Measurements from ENCODE around the gene KRTAP4-11.
"Not testable (repeated sequence)": the region's sequence is repeated elsewhere in the genome, so short reads cannot be mapped to it uniquely, and the experiment has no call there.

The KRTAP4-11 gene

DNA sequence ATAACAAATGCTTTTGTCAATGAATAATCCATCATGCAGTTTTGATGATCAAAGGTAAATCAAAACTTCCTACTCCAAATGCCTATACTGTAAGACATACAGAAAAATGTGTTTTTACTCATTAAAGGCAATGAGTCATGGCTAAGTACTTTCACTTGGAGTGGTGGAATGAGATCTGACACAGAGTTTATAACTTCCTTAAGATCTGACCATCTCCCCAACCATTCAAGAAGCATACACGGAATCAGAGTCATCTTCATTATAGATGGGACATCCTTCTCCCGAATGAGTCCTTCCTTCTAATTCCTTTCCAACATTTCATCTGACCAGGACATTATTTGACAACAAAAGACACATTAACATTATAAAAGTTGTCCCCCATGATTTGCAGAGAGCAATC, 34.7 kb downstream of the KRTAP4-11 start:
- not testable (repeated sequence) for H3K27me3 ChIP-seq (ENCODE audit: control insufficient read depth, insufficient read depth, low read length); H3K27ac ChIP-seq; H3K9ac ChIP-seq; H3K4me2 ChIP-seq (ENCODE audit: low read length); H3K36me3 ChIP-seq (ENCODE audit: control insufficient read depth, insufficient read depth, low read length); H3K4me1 ChIP-seq; H3K79me2 ChIP-seq; H2AFZ ChIP-seq; H3K4me3 ChIP-seq (ENCODE audit: low read depth, low read length); H3K9me3 ChIP-seq (ENCODE audit: control insufficient read depth, low read length)

DNA sequence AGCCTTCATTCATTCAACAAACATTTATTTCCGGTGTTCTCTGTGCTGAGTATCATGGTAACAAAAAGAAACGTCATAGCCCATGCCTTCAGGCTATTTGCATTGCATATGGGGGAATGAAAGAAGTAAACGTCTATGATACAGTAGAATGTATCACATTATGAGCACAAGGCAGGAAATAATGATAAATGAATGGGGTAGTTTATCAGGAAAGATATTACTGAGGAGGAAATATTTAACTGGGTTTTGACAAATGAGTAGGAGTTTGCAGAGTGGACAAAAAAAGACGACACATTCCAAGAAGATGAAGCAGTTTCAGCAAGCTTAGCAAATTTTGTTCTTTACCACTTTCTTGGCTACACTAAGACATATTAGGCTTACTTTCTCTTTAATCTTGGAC, 35.5 kb downstream of the KRTAP4-11 start:
- Histone ChIP-seq H3K9ac (no peak overlapping the region), H3K27ac (no peak overlapping the region), H3K27me3 (ENCODE audit: control insufficient read depth, insufficient read depth, low read length) (no peaks in the 10 kb centered on the region), H3K79me2 (no peaks in the 10 kb centered on the region), H2AFZ (no peak overlapping the region), H3K4me2 (ENCODE audit: low read length) (no peak overlapping the region), H3K9me3 (ENCODE audit: control insufficient read depth, low read length) (no peaks in the 10 kb centered on the region), H3K36me3 (ENCODE audit: control insufficient read depth, insufficient read depth, low read length) (no peaks in the 10 kb centered on the region), H3K4me3 (ENCODE audit: low read depth, low read length) (no peak overlapping the region), H3K4me1 (no peaks in the 10 kb centered on the region)
- no peak for TF ChIP-seq CTCF (IDR thresholded peaks at IDR 0.05)

DNA sequence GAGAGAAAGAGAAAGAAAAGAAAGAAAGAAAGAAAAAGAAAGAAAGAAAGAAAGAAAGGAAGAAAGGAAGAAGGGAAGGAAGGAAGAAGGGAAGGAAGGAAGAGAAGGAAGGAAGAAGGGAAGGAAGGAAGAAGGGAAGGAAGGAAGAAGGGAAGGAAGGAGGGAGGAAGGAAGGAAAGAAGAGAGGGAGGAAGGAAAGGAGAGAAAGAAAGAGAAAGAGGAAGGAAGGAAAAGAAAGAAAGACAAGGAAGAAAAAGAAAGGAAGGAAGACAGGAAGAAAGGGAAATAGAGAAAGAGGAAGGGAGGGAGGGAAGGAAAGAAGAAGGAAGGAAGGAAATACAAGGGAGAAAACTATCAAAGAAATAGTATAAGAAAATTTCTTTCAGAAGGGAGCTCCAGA, 41.4 kb downstream of the KRTAP4-11 start:
- Histone ChIP-seq H3K4me3 (ENCODE audit: low read depth, low read length) (no peak overlapping the region), H3K36me3 (ENCODE audit: control insufficient read depth, insufficient read depth, low read length) (no peaks in the 10 kb centered on the region), H3K27ac (no peak overlapping the region), H3K27me3 (ENCODE audit: control insufficient read depth, insufficient read depth, low read length) (no peaks in the 10 kb centered on the region), H2AFZ (no peak overlapping the region), H3K4me1 (no peaks in the 10 kb centered on the region), H3K79me2 (no peaks in the 10 kb centered on the region), H3K9ac (no peak overlapping the region), H3K4me2 (ENCODE audit: low read length) (no peak overlapping the region), H3K9me3 (ENCODE audit: control insufficient read depth, low read length) (no peaks in the 10 kb centered on the region)
- TF ChIP-seq CTCF (IDR thresholded peaks at IDR 0.05) = no peak

DNA sequence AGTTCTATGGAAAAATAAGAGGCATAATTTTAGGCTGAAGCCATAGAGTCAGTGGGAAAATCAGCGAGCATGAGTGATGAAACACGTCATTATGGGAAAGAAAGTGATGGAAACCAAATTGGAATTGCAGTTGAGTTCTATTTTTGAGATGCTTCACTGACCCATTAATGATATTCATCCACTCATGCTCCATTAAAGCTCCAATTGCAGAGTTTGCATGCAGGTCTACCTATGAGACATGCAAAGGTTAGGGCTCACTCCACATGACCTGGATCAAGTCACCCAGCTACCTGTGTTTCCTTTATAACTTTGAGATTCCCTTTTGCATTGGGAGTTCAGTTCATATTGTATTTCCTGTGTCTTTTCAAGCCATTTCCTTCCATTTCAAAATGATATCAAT, 44.5 kb downstream of the KRTAP4-11 start:
- Histone ChIP-seq H2AFZ (no peak overlapping the region), H3K4me3 (ENCODE audit: low read depth, low read length) (no peak overlapping the region), H3K9ac (no peak overlapping the region), H3K4me1 (no peaks in the 10 kb centered on the region), H3K27ac (no peak overlapping the region), H3K27me3 (ENCODE audit: control insufficient read depth, insufficient read depth, low read length) (no peaks in the 10 kb centered on the region), H3K36me3 (ENCODE audit: control insufficient read depth, insufficient read depth, low read length) (no peaks in the 10 kb centered on the region), H3K4me2 (ENCODE audit: low read length) (no peak overlapping the region), H3K79me2 (no peaks in the 10 kb centered on the region), H3K9me3 (ENCODE audit: control insufficient read depth, low read length) (no peaks in the 10 kb centered on the region)
- no peak for TF ChIP-seq CTCF (IDR thresholded peaks at IDR 0.05)

- Histone ChIP-seq H3K9ac (no peak overlapping the region), H3K4me2 (ENCODE audit: low read length) (no peak overlapping the region), H3K27me3 (ENCODE audit: control insufficient read depth, insufficient read depth, low read length) (no peaks in the 10 kb centered on the region), H2AFZ (no peak overlapping the region), H3K79me2 (no peaks in the 10 kb centered on the region), H3K36me3 (ENCODE audit: control insufficient read depth, insufficient read depth, low read length) (no peaks in the 10 kb centered on the region), H3K27ac (no peak overlapping the region), H3K4me3 (ENCODE audit: low read depth, low read length) (no peak overlapping the region), H3K9me3 (ENCODE audit: control insufficient read depth, low read length) (no peaks in the 10 kb centered on the region), H3K4me1 (no peaks in the 10 kb centered on the region)
- no peak for TF ChIP-seq CTCF (IDR thresholded peaks at IDR 0.05)
These were observed 46.4 kb downstream of the KRTAP4-11 start for GRCh38 chr17:41071606-41072360.

All from parathyroid adenoma (tissue), 2 donors.